HepG2 (cell line): Measurements from ENCODE around the gene RPS19BP1. TPM values are rescaled to one million over a fixed set of nuclear protein-coding genes. Genes with fewer than 3 reads are reported as not detected.
A peak's percentile ranks its signal among the peaks of the same experiment; 100 is the strongest.

ENCODE experiments used
- ADNP ChIP-seq: sonication (generic); formaldehyde crosslinking; IDR thresholded peaks from 2 replicates; pipeline ENCODE4 v1.4.0; 2020; ENCODE audit warnings: missing genetic modification reagents
- EP300 ChIP-seq, 3 experiments: sonication (generic) in 1 of 3; formaldehyde crosslinking in 1 of 3; IDR thresholded peaks; 2 replicates each; pipeline versions ENCODE4 v1.5.1 to v1.6.1; 2011 to 2020; ENCODE audit warnings: low read depth in 2 of 3, low read length in 2 of 3, borderline replicate concordance in 1 of 3, improper control_type of control experiment in 1 of 3, mild to moderate bottlenecking in 1 of 3, missing genetic modification reagents in 1 of 3, moderate library complexity in 1 of 3
- FOXC1 ChIP-seq: sonication (generic); formaldehyde crosslinking; IDR thresholded peaks from 2 replicates; pipeline ENCODE4 v1.8.0; 2022; ENCODE audit warnings: mild to moderate bottlenecking, missing genetic modification reagents, borderline replicate concordance
- KAT8 ChIP-seq: IDR thresholded peaks from 2 replicates; pipeline ENCODE4 v1.6.1; 2016; ENCODE audit warnings: missing genetic modification reagents, missing compliant biosample characterization
- KLF9 ChIP-seq: IDR thresholded peaks from 2 replicates; pipeline ENCODE4 v1.6.1; 2016; ENCODE audit warnings: low read depth
- MIER2 ChIP-seq: IDR thresholded peaks from 2 replicates; pipeline ENCODE4 v1.6.1; 2016; ENCODE audit warnings: missing biosample characterization, missing genetic modification reagents
- MTF1 ChIP-seq: sonication (generic); formaldehyde crosslinking; IDR thresholded peaks from 2 replicates; pipeline ENCODE4 v1.5.0; 2020; ENCODE audit warnings: missing genetic modification reagents
- NR1H2 ChIP-seq: sonication (generic); formaldehyde crosslinking; IDR thresholded peaks from 2 replicates; pipeline ENCODE4 v1.8.1; 2022; ENCODE audit warnings: low read depth, missing genetic modification reagents, borderline replicate concordance
- PLRG1 ChIP-seq: fragments of 450-650 bp; conservative IDR thresholded peaks from 2 replicates; pipeline ENCODE4 v1.6.1; 2016
- PRMT3 ChIP-seq: sonication (generic); formaldehyde crosslinking; IDR thresholded peaks from 2 replicates; pipeline ENCODE4 v1.8.1; 2022; ENCODE audit warnings: low read depth, mild to moderate bottlenecking, moderate library complexity, missing genetic modification reagents, borderline replicate concordance
- RBFOX2 ChIP-seq: fragments of 200-400 bp; formaldehyde crosslinking; IDR thresholded peaks from 2 replicates; pipeline ENCODE4 v1.6.1; 2017; ENCODE audit warnings: low read depth, mild to moderate bottlenecking, low read length
- RXRB ChIP-seq: IDR thresholded peaks from 2 replicates; pipeline ENCODE4 v1.6.1; 2016; ENCODE audit warnings: borderline replicate concordance, missing genetic modification reagents, missing compliant biosample characterization
- SMARCC2 ChIP-seq: fragments of 450-650 bp; IDR thresholded peaks from 2 replicates; pipeline ENCODE4 v1.6.1; 2017; ENCODE audit warnings: antibody characterized with exemption, mild to moderate bottlenecking
- TEAD2 ChIP-seq: sonication (generic); formaldehyde crosslinking; IDR thresholded peaks from 2 replicates; pipeline ENCODE4 v1.9.0; 2021; ENCODE audit warnings: missing genetic modification reagents
- ZFP37 ChIP-seq: sonication (generic); formaldehyde crosslinking; IDR thresholded peaks from 2 replicates; pipeline ENCODE4 v1.4.0; 2020; ENCODE audit warnings: missing genetic modification reagents, borderline replicate concordance
- ZKSCAN8 ChIP-seq: IDR thresholded peaks from 2 replicates; pipeline ENCODE4 v1.6.1; 2016; ENCODE audit warnings: borderline replicate concordance, missing genetic modification reagents, missing compliant biosample characterization
- ZNF605 ChIP-seq: sonication (generic); formaldehyde crosslinking; IDR thresholded peaks from 2 replicates; pipeline ENCODE4 v1.8.0; 2022; ENCODE audit warnings: mild to moderate bottlenecking, missing genetic modification reagents
- ZNF615 ChIP-seq: sonication (generic); formaldehyde crosslinking; IDR thresholded peaks from 2 replicates; pipeline ENCODE4 v1.5.0; 2020; ENCODE audit warnings: mild to moderate bottlenecking, missing genetic modification reagents, borderline replicate concordance
- ZSCAN12 ChIP-seq: sonication (generic); formaldehyde crosslinking; IDR thresholded peaks from 2 replicates; pipeline ENCODE4 v1.9.0; 2021; ENCODE audit warnings: mild to moderate bottlenecking, missing genetic modification reagents
- ZSCAN9 ChIP-seq: IDR thresholded peaks from 2 replicates; pipeline ENCODE4 v1.6.1; 2016; ENCODE audit warnings: borderline replicate concordance
- polyA plus RNA-seq, 8 experiments: library from polyadenylated mRNA; depleted of rRNA in 3 of 8; stranded (reverse) in 7 of 8; unstranded in 1 of 8; fragments of >200 nt; fragmentation: Illumina TruSeq in 4 of 8; extraction: Trizol in 4 of 8; gene quantifications; 2 replicates each; pipeline versions ENCODE4 v1.2.1 to v1.2.3, GENCODE V29; 2011 to 2016; ENCODE audit warnings: low read depth in 4 of 8, missing spikeins in 1 of 8, mixed read lengths in 1 of 8; ENCODE audit not compliant: insufficient read depth in 1 of 8
- total RNA-seq, 5 experiments: library from RNA; depleted of rRNA; stranded (reverse); fragments of >200 nt; fragmentation: Illumina TruSeq; extraction: Trizol; gene quantifications; 2 replicates each; pipeline ENCODE4 v1.2.3, GENCODE V29; 2016; ENCODE audit warnings: low read depth in 1 of 5
- TF ChIP-seq, protein P1 (sequence below): IDR thresholded peaks from 2 replicates; pipeline ENCODE4 v1.6.1; 2012; ENCODE audit warnings: low read depth, low read length, improper control_type of control experiment
- TF ChIP-seq, protein P2 (sequence below): sonication (generic); formaldehyde crosslinking; IDR thresholded peaks from 2 replicates; pipeline ENCODE4 v1.4.0; 2020; ENCODE audit warnings: missing genetic modification reagents
- TF ChIP-seq, protein P3 (sequence below): sonication (generic); formaldehyde crosslinking; IDR thresholded peaks from 2 replicates; pipeline ENCODE4 v1.5.0; 2020; ENCODE audit warnings: missing genetic modification reagents, mild to moderate bottlenecking, borderline replicate concordance
- TF ChIP-seq, protein P4 (sequence below): sonication (generic); formaldehyde crosslinking; IDR thresholded peaks from 2 replicates; pipeline ENCODE4 v1.4.0; 2020; ENCODE audit warnings: mild to moderate bottlenecking, missing genetic modification reagents

The RPS19BP1 gene
- total and polyA plus RNA-seq, 2 of the 13 experiments (the other 11 are each of a cell fraction or from before 2014, with no cell fraction given): 44.3 to 81.3 TPM

DNA sequence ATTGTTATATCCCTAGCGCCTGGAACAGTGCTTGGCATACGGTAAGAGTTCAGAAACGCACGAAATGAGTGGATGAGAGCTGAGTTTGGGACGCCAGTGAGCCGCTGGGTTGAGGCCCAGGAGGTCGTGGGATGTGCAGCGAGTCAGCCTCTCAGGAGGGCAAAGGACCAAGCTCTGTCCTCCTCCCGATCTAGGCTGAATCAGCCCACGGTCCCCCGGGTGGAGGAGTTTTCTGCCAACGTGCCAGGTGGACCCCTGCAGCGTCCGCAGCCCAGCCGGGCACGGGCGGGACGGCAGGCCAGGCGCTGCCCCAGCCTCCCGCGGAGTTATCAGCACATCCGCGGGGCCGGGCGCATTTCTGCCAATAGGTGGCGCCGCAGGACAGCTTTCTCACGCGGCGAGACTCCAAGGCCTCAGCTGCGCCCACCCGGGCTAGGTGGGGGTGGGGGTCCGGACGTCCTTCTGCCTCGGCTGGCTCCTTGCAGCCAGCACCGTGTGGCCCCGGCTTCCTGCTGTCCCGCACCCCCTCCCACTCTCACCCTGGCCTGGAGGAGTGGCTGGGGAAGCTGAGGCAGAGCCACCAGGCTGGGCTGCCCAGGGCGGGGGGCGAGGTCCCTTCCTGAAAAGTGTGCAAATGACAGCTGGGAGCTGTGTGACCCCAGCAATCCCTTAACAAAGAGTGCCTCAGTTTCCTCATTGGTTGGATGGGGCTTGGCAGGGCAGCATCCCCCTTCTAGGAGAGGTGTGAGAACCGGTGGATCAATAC, 2.2 kb upstream of the RPS19BP1 start (continued):
- TF ChIP-seq MTF1 (CRISPR knock-in tag) (no peak), RXRB (0 out of 2 replicates have a peak, but pooled peaks have one; percentile 9), EP300 (IDR thresholded peaks at IDR 0.05; ENCODE audit: low read depth in 2 of 2, low read length in 2 of 2) (no peak), EP300 (CRISPR knock-in tag; IDR thresholded peaks at IDR 0.05; ENCODE audit: borderline replicate concordance) (no peak), MIER2 (CRISPR knock-in tag) (no peak), ZKSCAN8 (CRISPR knock-in tag) (no peak), PLRG1 (no peak), KAT8 (CRISPR knock-in tag) (0 out of 2 replicates have a peak, but pooled peaks have one; percentile 26), TEAD2 (no peak), NR1H2 (CRISPR knock-in tag) (no peak), ADNP (no peak), RBFOX2 (peak; percentile 56), ZNF615 (CRISPR knock-in tag) (no peak), KLF9 (CRISPR knock-in tag) (no peak), ZFP37 (CRISPR knock-in tag) (no peak), ZNF605 (0 out of 2 replicates have a peak, but pooled peaks have one; percentile 62), FOXC1 (CRISPR knock-in tag) (no peak), ZSCAN9 (CRISPR knock-in tag) (no peak), PRMT3 (CRISPR knock-in tag) (no peak), ZSCAN12 (CRISPR knock-in tag) (no peak), SMARCC2 (no peak)
- TF ChIP-seq, protein P1, sequence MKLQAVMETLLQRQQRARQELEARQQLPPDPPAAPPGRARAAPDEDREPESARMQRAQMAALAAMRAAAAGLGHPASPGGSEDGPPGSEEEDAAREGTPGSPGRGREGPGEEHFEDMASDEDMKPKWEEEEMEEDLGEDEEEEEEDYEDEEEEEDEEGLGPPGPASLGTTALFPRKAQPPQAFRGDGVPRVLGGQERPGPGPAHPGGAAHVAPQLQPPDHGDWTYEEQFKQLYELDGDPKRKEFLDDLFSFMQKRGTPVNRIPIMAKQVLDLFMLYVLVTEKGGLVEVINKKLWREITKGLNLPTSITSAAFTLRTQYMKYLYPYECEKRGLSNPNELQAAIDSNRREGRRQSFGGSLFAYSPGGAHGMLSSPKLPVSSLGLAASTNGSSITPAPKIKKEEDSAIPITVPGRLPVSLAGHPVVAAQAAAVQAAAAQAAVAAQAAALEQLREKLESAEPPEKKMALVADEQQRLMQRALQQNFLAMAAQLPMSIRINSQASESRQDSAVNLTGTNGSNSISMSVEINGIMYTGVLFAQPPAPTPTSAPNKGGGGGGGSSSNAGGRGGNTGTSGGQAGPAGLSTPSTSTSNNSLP: 0 out of 2 replicates have a peak, but pooled peaks have one; percentile 20
- TF ChIP-seq, protein P2, sequence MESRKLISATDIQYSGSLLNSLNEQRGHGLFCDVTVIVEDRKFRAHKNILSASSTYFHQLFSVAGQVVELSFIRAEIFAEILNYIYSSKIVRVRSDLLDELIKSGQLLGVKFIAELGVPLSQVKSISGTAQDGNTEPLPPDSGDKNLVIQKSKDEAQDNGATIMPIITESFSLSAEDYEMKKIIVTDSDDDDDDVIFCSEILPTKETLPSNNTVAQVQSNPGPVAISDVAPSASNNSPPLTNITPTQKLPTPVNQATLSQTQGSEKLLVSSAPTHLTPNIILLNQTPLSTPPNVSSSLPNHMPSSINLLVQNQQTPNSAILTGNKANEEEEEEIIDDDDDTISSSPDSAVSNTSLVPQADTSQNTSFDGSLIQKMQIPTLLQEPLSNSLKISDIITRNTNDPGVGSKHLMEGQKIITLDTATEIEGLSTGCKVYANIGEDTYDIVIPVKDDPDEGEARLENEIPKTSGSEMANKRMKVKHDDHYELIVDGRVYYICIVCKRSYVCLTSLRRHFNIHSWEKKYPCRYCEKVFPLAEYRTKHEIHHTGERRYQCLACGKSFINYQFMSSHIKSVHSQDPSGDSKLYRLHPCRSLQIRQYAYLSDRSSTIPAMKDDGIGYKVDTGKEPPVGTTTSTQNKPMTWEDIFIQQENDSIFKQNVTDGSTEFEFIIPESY: 0 out of 2 replicates have a peak, but pooled peaks have one; percentile 43
- TF ChIP-seq, protein P3, sequence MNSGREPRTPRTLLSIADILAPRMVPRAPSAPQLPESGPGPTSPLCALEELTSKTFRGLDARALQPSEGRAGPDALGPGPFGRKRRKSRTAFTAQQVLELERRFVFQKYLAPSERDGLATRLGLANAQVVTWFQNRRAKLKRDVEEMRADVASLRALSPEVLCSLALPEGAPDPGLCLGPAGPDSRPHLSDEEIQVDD (CRISPR knock-in tag): peak; percentile 67
- TF ChIP-seq, protein P4, sequence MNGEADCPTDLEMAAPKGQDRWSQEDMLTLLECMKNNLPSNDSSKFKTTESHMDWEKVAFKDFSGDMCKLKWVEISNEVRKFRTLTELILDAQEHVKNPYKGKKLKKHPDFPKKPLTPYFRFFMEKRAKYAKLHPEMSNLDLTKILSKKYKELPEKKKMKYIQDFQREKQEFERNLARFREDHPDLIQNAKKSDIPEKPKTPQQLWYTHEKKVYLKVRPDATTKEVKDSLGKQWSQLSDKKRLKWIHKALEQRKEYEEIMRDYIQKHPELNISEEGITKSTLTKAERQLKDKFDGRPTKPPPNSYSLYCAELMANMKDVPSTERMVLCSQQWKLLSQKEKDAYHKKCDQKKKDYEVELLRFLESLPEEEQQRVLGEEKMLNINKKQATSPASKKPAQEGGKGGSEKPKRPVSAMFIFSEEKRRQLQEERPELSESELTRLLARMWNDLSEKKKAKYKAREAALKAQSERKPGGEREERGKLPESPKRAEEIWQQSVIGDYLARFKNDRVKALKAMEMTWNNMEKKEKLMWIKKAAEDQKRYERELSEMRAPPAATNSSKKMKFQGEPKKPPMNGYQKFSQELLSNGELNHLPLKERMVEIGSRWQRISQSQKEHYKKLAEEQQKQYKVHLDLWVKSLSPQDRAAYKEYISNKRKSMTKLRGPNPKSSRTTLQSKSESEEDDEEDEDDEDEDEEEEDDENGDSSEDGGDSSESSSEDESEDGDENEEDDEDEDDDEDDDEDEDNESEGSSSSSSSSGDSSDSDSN (CRISPR knock-in tag): peak; percentile 18; the same call in 1 of the 2 replicates
